ENCODE data around the gene ING2. TPM values are rescaled to one million over a fixed set of nuclear protein-coding genes. Genes with fewer than 3 reads are reported as not detected.

The ING2 gene
- total and polyA plus RNA-seq, 2 of the 8 experiments (the other 6 are each of a cell fraction or from before 2014, with no cell fraction given) = 5.1 to 16.1 TPM

GRCh38 chr4:183458005-183458404 is 46.9 kb upstream of the ING2 start (continued):
- TF ChIP-seq, protein P1, sequence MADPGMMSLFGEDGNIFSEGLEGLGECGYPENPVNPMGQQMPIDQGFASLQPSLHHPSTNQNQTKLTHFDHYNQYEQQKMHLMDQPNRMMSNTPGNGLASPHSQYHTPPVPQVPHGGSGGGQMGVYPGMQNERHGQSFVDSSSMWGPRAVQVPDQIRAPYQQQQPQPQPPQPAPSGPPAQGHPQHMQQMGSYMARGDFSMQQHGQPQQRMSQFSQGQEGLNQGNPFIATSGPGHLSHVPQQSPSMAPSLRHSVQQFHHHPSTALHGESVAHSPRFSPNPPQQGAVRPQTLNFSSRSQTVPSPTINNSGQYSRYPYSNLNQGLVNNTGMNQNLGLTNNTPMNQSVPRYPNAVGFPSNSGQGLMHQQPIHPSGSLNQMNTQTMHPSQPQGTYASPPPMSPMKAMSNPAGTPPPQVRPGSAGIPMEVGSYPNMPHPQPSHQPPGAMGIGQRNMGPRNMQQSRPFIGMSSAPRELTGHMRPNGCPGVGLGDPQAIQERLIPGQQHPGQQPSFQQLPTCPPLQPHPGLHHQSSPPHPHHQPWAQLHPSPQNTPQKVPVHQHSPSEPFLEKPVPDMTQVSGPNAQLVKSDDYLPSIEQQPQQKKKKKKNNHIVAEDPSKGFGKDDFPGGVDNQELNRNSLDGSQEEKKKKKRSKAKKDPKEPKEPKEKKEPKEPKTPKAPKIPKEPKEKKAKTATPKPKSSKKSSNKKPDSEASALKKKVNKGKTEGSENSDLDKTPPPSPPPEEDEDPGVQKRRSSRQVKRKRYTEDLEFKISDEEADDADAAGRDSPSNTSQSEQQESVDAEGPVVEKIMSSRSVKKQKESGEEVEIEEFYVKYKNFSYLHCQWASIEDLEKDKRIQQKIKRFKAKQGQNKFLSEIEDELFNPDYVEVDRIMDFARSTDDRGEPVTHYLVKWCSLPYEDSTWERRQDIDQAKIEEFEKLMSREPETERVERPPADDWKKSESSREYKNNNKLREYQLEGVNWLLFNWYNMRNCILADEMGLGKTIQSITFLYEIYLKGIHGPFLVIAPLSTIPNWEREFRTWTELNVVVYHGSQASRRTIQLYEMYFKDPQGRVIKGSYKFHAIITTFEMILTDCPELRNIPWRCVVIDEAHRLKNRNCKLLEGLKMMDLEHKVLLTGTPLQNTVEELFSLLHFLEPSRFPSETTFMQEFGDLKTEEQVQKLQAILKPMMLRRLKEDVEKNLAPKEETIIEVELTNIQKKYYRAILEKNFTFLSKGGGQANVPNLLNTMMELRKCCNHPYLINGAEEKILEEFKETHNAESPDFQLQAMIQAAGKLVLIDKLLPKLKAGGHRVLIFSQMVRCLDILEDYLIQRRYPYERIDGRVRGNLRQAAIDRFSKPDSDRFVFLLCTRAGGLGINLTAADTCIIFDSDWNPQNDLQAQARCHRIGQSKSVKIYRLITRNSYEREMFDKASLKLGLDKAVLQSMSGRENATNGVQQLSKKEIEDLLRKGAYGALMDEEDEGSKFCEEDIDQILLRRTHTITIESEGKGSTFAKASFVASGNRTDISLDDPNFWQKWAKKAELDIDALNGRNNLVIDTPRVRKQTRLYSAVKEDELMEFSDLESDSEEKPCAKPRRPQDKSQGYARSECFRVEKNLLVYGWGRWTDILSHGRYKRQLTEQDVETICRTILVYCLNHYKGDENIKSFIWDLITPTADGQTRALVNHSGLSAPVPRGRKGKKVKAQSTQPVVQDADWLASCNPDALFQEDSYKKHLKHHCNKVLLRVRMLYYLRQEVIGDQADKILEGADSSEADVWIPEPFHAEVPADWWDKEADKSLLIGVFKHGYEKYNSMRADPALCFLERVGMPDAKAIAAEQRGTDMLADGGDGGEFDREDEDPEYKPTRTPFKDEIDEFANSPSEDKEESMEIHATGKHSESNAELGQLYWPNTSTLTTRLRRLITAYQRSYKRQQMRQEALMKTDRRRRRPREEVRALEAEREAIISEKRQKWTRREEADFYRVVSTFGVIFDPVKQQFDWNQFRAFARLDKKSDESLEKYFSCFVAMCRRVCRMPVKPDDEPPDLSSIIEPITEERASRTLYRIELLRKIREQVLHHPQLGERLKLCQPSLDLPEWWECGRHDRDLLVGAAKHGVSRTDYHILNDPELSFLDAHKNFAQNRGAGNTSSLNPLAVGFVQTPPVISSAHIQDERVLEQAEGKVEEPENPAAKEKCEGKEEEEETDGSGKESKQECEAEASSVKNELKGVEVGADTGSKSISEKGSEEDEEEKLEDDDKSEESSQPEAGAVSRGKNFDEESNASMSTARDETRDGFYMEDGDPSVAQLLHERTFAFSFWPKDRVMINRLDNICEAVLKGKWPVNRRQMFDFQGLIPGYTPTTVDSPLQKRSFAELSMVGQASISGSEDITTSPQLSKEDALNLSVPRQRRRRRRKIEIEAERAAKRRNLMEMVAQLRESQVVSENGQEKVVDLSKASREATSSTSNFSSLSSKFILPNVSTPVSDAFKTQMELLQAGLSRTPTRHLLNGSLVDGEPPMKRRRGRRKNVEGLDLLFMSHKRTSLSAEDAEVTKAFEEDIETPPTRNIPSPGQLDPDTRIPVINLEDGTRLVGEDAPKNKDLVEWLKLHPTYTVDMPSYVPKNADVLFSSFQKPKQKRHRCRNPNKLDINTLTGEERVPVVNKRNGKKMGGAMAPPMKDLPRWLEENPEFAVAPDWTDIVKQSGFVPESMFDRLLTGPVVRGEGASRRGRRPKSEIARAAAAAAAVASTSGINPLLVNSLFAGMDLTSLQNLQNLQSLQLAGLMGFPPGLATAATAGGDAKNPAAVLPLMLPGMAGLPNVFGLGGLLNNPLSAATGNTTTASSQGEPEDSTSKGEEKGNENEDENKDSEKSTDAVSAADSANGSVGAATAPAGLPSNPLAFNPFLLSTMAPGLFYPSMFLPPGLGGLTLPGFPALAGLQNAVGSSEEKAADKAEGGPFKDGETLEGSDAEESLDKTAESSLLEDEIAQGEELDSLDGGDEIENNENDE (IDR thresholded peaks at IDR 0.05; ENCODE audit: insufficient replicate concordance, low read length) = no peak
- TF ChIP-seq BACH1 (IDR thresholded peaks at IDR 0.05; ENCODE audit: low read length) (no peak), KDM5A (IDR thresholded peaks at IDR 0.05; ENCODE audit: low read length) (no peak), EP300 (IDR thresholded peaks at IDR 0.05; ENCODE audit: borderline replicate concordance in 1 of 2, low read depth in 2 of 2, low read length in 2 of 2) (no peak), EZH2 (IDR thresholded peaks at IDR 0.05; ENCODE audit: low read depth, low read length, severe bottlenecking) (no peak), SIN3A (conservative IDR thresholded peaks at IDR 0.05 in 1 of 2, IDR thresholded peaks at IDR 0.05 in 1 of 2; ENCODE audit: low read depth in 1 of 2, low read length in 2 of 2) (no peak), SRF (IDR thresholded peaks at IDR 0.05; ENCODE audit: low read depth, low read length) (no peak), PHF8 (conservative IDR thresholded peaks at IDR 0.05; ENCODE audit: low read depth, low read length) (no peak), CREB1 (IDR thresholded peaks at IDR 0.05) (no peak)

All from H1 (cell line).